HepG2 (cell line): ENCODE results near the gene CNTNAP1. TPM values are rescaled to one million over a fixed set of nuclear protein-coding genes. Genes with fewer than 3 reads are reported as not detected.

Experiments
- HIC2 ChIP-seq: sonication (generic); formaldehyde crosslinking; IDR thresholded peaks from 2 replicates; pipeline ENCODE4 v1.9.0; 2022; ENCODE audit warnings: low read depth, missing genetic modification reagents
- ISL2 ChIP-seq: sonication (generic); formaldehyde crosslinking; IDR thresholded peaks from 2 replicates; pipeline ENCODE4 v1.5.0; 2020; ENCODE audit warnings: missing genetic modification reagents
- KAT2B ChIP-seq: fragments of 150-350 bp; IDR thresholded peaks from 2 replicates; pipeline ENCODE4 v1.6.1; 2014; ENCODE audit warnings: low read depth, low read length, borderline replicate concordance
- NFYB ChIP-seq: sonication (generic); formaldehyde crosslinking; IDR thresholded peaks from 2 replicates; pipeline ENCODE4 v1.4.0; 2020; ENCODE audit warnings: missing genetic modification reagents
- POLR2G ChIP-seq: fragments of 200-400 bp; formaldehyde crosslinking; IDR thresholded peaks from 2 replicates; pipeline ENCODE4 v1.6.1; 2018; ENCODE audit warnings: mild to moderate bottlenecking, low read depth, low read length, moderate library complexity
- RARA ChIP-seq: IDR thresholded peaks from 2 replicates; pipeline ENCODE4 v1.6.1; 2016; ENCODE audit warnings: missing genetic modification reagents, missing compliant biosample characterization
- SATB2 ChIP-seq: sonication (generic); formaldehyde crosslinking; IDR thresholded peaks from 2 replicates; pipeline ENCODE4 v1.5.0; 2020; ENCODE audit warnings: missing genetic modification reagents
- SKIL ChIP-seq: sonication (generic); formaldehyde crosslinking; IDR thresholded peaks from 2 replicates; pipeline ENCODE4 v1.8.0; 2022; ENCODE audit warnings: missing genetic modification reagents, mild to moderate bottlenecking, moderate library complexity, borderline replicate concordance
- SP4 ChIP-seq: sonication (generic); formaldehyde crosslinking; IDR thresholded peaks from 2 replicates; pipeline ENCODE4 v1.8.1; 2023; ENCODE audit warnings: mild to moderate bottlenecking, missing genetic modification reagents
- ZC3H13 ChIP-seq: sonication (generic); formaldehyde crosslinking; IDR thresholded peaks from 2 replicates; pipeline ENCODE4 v1.8.1; 2023; ENCODE audit warnings: mild to moderate bottlenecking, missing genetic modification reagents, moderate library complexity
- ZMAT5 ChIP-seq: sonication (generic); formaldehyde crosslinking; IDR thresholded peaks from 2 replicates; pipeline ENCODE4 v1.5.0; 2020; ENCODE audit warnings: mild to moderate bottlenecking, low read depth, missing genetic modification reagents, borderline replicate concordance
- ZNF333 ChIP-seq: sonication (generic); formaldehyde crosslinking; IDR thresholded peaks from 2 replicates; pipeline ENCODE4 v1.4.0; 2020; ENCODE audit warnings: mild to moderate bottlenecking, missing genetic modification reagents, borderline replicate concordance
- ZNF672 ChIP-seq: sonication (generic); formaldehyde crosslinking; IDR thresholded peaks from 2 replicates; pipeline ENCODE4 v1.8.1; 2022; ENCODE audit warnings: missing genetic modification reagents
- ZNF678 ChIP-seq: sonication (generic); formaldehyde crosslinking; IDR thresholded peaks from 2 replicates; pipeline ENCODE4 v1.4.0; 2020; ENCODE audit warnings: mild to moderate bottlenecking, missing genetic modification reagents
- ZNF746 ChIP-seq: sonication (generic); formaldehyde crosslinking; IDR thresholded peaks from 2 replicates; pipeline ENCODE4 v1.8.0; 2022; ENCODE audit warnings: mild to moderate bottlenecking, missing genetic modification reagents
- polyA plus RNA-seq, 8 experiments: library from polyadenylated mRNA; depleted of rRNA in 3 of 8; stranded (reverse) in 7 of 8; unstranded in 1 of 8; fragments of >200 nt; fragmentation: Illumina TruSeq in 4 of 8; extraction: Trizol in 4 of 8; gene quantifications; 2 replicates each; pipeline versions ENCODE4 v1.2.1 to v1.2.3, GENCODE V29; 2011 to 2016; ENCODE audit warnings: low read depth in 4 of 8, missing spikeins in 1 of 8, mixed read lengths in 1 of 8; ENCODE audit not compliant: insufficient read depth in 1 of 8
- total RNA-seq, 5 experiments: library from RNA; depleted of rRNA; stranded (reverse); fragments of >200 nt; fragmentation: Illumina TruSeq; extraction: Trizol; gene quantifications; 2 replicates each; pipeline ENCODE4 v1.2.3, GENCODE V29; 2016; ENCODE audit warnings: low read depth in 1 of 5
- TF ChIP-seq, protein P1 (sequence below): IDR thresholded peaks from 2 replicates; pipeline ENCODE4 v1.6.1; 2016; ENCODE audit warnings: low read depth
- TF ChIP-seq, protein P2 (sequence below): IDR thresholded peaks from 2 replicates; pipeline ENCODE4 v1.6.1; 2012; ENCODE audit warnings: inconsistent platforms
- TF ChIP-seq, protein P3 (sequence below): sonication (generic); formaldehyde crosslinking; IDR thresholded peaks from 2 replicates; pipeline ENCODE4; 2020; ENCODE audit warnings: missing genetic modification reagents, mild to moderate bottlenecking, borderline replicate concordance

CNTNAP1 gene
- total and polyA plus RNA-seq, 2 of the 13 experiments (the other 11 are each of a cell fraction or from before 2014, with no cell fraction given): 4.5 to 7.7 TPM

GRCh38 chr17:42659079-42659931, 23.0 kb upstream of the CNTNAP1 start, which contains the start of gene TUBG2 (continued):
- TF ChIP-seq HIC2 (CRISPR knock-in tag) (peak; percentile 82), SATB2 (CRISPR knock-in tag) (no peak), RARA (peak; percentile 17; the same call in 1 of the 2 replicates), SP4 (CRISPR knock-in tag) (peak; percentile 82), ZNF678 (CRISPR knock-in tag) (no peak), KAT2B (no peak), ISL2 (CRISPR knock-in tag) (no peak), ZC3H13 (peak; percentile 27; the same call in 1 of the 2 replicates), NFYB (CRISPR knock-in tag) (no peak), POLR2G (peak; percentile 92), ZMAT5 (CRISPR knock-in tag) (no peak), ZNF672 (CRISPR knock-in tag) (no peak), ZNF746 (CRISPR knock-in tag) (peak; percentile 75), ZNF333 (peak; percentile 72; the same call in 1 of the 2 replicates), SKIL (CRISPR knock-in tag) (0 out of 2 replicates have a peak, but pooled peaks have one; percentile 6)
- TF ChIP-seq, protein P1, sequence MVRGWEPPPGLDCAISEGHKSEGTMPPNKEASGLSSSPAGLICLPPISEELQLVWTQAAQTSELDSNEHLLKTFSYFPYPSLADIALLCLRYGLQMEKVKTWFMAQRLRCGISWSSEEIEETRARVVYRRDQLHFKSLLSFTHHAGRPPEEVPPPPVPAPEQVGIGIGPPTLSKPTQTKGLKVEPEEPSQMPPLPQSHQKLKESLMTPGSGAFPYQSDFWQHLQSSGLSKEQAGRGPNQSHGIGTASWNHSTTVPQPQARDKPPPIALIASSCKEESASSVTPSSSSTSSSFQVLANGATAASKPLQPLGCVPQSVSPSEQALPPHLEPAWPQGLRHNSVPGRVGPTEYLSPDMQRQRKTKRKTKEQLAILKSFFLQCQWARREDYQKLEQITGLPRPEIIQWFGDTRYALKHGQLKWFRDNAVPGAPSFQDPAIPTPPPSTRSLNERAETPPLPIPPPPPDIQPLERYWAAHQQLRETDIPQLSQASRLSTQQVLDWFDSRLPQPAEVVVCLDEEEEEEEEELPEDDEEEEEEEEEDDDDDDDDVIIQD (CRISPR knock-in tag): peak; percentile 31; the same call in 1 of the 2 replicates
- TF ChIP-seq, protein P2, sequence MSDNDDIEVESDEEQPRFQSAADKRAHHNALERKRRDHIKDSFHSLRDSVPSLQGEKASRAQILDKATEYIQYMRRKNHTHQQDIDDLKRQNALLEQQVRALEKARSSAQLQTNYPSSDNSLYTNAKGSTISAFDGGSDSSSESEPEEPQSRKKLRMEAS: peak; percentile 69
- TF ChIP-seq, protein P3, sequence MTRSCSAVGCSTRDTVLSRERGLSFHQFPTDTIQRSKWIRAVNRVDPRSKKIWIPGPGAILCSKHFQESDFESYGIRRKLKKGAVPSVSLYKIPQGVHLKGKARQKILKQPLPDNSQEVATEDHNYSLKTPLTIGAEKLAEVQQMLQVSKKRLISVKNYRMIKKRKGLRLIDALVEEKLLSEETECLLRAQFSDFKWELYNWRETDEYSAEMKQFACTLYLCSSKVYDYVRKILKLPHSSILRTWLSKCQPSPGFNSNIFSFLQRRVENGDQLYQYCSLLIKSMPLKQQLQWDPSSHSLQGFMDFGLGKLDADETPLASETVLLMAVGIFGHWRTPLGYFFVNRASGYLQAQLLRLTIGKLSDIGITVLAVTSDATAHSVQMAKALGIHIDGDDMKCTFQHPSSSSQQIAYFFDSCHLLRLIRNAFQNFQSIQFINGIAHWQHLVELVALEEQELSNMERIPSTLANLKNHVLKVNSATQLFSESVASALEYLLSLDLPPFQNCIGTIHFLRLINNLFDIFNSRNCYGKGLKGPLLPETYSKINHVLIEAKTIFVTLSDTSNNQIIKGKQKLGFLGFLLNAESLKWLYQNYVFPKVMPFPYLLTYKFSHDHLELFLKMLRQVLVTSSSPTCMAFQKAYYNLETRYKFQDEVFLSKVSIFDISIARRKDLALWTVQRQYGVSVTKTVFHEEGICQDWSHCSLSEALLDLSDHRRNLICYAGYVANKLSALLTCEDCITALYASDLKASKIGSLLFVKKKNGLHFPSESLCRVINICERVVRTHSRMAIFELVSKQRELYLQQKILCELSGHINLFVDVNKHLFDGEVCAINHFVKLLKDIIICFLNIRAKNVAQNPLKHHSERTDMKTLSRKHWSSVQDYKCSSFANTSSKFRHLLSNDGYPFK (CRISPR knock-in tag): peak; percentile 57; the same call in 1 of the 2 replicates
